SKM-1 treated with dmso at 0.1 percent for 144 hours (cell line): ENCODE results near the gene PAXX.
"Not testable (repeated sequence)": the region's sequence is repeated elsewhere in the genome, so short reads cannot be mapped to it uniquely, and the experiment has no call there.

Experiments
- DNase-seq: peaks from one replicate; lab custom pipeline; 2025; ENCODE audit not compliant: unreplicated experiment; lab: John Stamatoyannopoulos, UW

The PAXX gene

DNA sequence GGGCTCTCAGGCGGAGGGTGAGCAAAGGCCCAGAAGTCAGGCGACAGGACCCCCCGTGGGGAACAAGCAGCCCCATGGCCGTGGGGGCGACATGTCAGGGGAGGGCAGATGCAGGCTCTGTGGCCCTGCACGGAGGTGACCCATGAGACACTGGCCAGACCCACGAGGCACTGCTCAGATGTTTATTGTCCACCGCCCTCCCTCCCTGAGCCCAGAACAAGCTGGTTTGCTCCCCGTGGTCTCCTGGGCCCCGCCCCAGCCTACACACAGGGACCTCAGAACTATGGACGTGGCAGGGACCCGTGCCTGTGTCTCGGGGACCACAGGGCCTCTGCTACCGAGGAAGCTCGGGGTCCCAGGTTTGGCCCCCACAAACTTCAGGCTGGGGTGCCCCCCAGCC lies 37.8 kb downstream of the PAXX start:
- peak; percentile 26 for DNase-seq

DNA sequence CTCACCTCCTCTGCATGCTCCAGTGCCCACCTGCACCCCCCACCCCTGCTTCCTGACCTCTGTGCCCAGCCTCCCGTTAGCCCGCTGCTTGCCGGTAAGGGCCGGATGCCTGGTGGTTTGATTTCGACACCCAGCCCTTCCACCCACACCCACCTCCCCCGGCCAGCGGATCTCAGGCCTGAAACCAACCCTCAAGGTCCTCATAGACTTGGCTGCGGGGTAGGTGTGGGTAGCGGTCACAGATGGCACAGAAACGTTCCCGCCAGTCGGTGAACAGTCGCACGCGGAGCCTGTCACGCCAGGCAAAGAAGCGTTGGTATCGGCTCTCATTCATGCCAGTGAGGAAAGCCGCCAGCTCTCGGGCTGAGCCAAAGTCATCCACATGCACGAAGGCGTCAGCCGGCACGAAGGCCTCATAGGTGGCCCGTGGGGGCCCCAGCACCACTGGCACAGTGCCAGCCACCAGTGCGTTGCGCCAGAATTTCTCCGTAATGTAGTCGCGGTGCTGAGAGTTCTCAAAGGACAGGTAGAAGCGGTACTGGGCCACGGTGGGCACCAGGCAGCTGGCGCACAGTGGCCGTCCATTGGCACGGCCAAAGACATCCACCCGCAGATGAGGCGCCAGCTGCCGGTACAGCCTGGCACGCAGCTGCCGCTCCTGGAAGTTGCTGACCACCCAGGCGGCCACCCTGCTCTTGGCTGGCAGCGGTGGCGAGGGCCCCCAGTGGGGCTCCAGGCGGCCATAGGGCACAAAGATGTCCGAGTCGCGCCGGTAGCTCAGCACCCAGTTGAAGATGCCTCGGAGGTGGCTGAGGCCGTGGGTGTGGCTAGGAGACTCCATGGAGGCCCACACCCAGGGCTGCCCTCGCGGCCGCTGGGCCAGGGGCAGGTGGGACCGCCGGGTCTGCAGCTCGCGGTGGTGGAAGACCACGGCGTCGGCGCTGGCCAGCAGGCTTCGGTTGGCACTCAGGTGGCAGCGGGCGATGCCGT lies 38.6 kb downstream of the PAXX start:
- DNase-seq, result peak; percentile 84

DNA sequence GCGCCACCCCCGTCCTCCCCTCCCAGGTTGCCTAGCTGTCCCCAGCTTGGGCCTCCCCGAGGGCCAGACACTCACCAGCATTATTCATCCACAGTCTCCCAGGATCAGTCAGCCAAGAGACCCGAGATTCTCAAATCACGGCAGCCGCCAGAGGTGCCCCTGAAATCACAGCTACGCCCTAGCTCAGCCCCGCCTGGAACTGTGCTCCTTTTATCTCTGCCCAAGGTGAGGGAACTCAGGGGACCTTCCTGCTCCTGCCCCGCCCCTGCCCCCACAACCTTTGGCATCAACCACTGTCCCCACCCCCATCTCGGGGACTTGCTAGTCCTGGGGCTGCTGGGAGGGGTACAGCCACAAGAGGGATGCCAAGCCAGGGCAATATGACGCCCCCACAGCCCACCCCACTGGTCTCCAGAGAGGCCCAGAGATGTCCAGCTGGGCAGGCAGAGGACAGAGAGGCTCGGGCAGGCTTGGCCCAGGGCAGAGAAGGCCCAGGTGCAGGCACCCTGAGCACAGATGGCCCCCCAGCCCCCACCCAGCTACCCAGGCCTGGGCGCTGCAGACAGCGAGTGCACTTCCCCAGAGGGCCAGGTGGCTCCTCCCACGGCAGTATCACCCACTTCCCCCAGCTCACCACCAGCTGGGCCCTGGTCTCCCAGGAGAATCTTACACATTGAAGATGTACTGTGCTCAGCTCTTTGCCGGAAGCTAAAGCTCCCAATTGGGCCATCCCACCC lies 39.9 kb downstream of the PAXX start, which contains the start of gene FUT7:
Gene FUT7 (minus strand): TSS at position 185 of the 737 bp plus-strand sequence. CDS start 97 bp downstream, at position 88.
- DNase-seq, result peak; percentile 51

DNA sequence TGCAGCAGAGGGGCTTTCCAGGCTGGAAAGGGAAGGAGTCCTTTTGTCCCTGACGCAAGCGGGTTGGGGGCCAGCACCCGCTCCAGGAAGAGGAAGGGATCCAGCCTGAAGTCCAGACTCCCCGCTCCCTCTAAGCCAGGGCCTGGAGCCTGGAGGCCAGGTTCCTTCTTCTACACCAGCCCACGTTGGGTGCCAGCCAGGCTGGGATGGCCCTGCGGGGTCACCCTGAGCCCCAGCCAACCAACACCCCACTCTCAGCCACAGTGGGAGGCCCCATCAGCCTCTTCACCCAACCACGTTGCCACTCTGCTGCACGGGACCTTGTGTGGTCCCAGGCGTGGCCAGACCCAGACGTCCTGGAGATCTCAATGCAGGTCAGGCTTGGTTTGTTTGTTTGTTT lies 40.6 kb downstream of the PAXX start:
- peak; percentile 75 for DNase-seq

DNA sequence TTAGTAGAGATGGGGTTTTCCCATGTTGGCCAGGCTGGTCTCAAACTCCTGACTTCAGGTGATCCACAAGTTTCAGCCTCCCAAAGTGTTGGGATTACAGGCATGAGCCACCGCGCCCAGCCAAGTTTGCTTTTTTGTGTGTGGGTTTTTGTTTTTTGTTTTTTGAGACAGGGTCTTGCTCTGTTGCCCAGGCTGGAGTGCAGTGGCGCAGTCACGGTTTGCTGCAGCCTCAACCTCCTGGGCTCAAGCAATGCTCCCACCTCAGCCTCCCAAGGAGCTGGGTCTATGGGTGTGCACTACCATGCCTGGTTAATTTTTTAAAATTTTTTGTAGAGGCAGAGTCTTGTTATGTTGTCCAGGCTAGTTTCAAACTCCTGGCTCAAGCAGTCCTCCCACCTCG lies 41.3 kb downstream of the PAXX start:
- not testable (repeated sequence) for DNase-seq

DNA sequence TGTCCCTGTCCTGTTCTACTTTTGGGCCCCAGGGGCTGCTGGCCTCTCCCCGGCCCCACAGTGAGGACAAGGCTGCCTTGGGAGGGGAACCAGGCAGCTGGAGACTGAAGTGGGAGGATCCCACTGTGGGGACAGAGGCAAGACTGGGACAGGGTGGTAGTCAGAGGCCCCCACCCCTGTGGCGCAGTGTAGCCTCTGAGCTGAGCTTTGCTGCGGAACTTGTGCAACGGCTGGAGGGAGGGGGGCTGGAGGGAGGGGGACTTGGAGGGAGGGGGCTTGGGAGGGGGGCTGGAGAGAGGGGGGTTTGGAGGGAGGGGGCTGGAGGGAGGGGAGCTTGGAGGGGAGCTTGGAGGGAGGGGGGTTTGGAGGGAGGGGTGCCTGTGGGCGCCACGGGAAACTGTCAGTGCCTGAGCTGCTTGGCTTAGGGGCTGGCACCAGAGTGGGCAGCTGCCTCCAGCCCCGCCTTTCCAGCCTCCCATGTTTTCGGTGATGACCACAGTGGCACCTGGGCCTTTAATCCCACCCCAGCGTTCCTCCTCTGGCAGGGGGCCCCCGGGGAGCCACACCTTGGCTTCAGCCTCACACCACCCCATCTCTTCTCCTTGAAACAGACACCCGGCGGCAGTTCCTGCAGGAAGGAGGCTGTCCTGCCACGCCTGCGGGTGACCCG lies 42.0 kb downstream of the PAXX start:
- peak; percentile 64 for DNase-seq

DNA sequence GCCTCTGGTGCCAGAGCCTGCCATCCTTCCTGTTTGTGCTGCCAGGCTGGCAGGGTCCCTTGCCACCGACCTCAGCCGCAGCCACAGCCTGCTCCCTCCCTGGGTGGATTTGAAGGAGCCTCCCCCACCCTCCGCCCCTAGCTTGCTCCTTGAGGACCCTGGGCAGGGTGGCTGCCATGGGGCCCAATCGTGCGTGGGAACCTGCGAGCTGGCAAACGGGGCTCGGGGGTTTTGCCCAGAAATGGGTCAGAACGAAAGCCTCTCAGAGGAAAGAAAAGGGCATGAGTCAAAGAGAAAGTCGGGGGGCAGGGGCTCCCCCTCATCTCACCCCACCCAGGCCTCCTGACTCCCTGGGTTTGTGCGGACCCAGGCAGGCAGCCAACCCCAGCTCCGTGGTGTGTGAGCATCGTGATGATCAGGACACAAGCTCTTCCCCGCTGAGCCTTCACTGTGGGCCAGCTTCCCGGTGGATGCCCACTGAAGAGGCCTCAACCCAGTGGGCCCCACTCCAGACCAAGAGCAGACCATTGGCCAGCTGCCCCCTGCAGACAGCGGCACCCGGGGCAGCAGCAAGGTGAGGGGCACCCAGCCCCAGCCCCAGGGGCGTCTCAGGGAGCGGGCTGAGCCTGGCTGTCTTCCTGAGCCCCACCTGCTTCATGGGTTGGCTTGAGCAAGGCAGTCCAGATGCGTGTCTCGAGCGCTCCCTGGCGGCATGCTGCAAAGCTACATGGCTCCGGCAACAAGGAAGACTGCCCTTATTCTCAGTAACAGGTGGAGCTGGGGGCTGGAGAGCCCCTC lies 42.7 kb downstream of the PAXX start:
- peak; percentile 75 for DNase-seq

DNA sequence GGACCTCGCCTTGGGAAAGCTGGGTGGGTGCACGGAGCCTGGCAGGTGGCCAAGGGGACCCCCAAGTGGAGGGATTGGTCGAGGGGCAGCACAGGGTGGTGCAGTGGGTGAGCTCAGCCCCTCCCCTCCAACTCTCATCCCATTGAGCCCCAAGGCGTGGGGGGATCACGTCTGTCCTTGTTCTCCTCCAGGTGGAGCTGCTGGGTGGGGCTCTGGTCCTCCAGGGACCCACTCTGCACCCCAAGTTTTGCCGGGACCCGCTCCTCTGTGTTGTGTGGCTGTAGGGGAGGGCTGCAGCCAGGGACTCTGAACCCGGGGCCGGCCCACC lies 43.2 kb downstream of the PAXX start:
- no peak for DNase-seq

DNA sequence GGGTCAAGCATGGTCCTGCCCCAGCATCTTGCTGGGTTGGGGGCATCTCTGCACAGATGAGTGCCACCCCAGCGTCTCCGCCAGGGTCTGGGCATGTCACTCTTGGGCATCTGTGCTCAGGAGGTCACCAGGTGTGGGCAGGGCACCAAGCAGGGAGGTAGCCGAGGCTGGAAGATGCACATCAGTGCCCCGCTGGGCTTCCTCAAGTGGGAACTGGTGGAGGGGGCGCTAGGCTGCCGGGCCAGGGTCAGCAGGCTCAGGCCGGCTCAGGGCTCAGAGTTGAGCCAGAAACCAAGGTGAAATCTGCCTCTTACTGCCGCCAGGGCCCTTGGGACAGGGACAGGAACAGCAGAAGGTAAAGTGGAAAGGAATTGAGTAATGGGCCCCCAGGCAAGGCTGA lies 43.7 kb downstream of the PAXX start:
- no peak for DNase-seq

DNA sequence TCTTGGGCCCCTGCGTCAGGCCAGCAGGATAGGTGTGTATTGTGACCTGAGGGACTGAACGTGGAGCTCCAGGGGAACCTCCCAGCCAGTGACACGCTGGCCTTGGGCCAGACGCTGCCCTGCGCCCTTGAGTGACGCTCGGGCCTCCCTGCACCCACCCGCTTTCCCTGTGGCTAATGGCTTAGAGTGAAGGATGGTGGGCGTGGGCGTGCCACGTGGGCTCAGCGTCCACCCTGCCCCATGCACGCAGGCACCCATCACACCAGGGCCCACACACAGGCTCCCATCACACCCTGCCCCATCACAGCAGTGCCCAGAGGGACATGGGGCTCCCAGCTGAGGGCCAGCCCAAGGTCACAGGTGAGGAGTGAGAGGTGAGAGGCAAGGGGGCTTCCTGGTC lies 44.8 kb downstream of the PAXX start:
- DNase-seq, result no peak

DNA sequence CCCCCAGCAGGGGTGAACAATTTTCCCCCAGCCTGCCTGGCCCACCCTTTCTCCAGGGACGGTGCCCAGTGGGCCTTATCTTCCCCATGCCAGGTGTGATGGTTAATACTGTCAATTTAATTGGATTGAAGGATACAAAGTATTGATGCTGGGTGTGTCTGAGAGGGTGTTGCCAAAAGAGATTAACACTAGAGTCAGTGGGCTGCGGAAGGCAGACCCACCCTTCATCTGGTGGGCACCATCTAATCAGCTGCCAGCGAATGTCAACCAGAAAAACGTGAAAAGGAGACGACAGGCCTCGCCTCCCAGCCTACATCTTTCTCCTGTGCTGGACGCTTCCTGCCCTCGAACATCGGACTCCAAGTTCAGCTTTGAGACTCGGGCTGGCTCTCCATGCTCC lies 45.3 kb downstream of the PAXX start:
- no peak for DNase-seq

DNA sequence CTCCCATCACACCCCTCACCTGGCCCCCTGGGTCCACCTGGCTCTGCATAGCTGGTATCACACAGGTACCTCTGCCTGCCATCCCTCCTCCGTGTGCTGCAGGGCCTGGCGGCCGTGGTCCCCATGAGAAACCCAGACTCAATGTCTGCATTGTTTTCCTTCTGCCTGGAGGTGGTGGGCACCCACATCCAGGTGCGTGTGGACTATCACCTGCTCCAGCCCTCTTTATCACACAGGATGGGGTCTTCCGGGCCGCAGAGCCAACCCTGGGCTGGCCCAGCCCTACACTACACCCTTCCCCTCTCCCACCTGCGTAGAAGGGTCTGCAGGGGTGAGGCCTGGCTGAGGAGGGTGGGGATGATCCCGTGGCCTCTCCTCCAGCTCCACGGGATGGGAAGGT lies 46.7 kb downstream of the PAXX start:
- DNase-seq, result no peak

DNA sequence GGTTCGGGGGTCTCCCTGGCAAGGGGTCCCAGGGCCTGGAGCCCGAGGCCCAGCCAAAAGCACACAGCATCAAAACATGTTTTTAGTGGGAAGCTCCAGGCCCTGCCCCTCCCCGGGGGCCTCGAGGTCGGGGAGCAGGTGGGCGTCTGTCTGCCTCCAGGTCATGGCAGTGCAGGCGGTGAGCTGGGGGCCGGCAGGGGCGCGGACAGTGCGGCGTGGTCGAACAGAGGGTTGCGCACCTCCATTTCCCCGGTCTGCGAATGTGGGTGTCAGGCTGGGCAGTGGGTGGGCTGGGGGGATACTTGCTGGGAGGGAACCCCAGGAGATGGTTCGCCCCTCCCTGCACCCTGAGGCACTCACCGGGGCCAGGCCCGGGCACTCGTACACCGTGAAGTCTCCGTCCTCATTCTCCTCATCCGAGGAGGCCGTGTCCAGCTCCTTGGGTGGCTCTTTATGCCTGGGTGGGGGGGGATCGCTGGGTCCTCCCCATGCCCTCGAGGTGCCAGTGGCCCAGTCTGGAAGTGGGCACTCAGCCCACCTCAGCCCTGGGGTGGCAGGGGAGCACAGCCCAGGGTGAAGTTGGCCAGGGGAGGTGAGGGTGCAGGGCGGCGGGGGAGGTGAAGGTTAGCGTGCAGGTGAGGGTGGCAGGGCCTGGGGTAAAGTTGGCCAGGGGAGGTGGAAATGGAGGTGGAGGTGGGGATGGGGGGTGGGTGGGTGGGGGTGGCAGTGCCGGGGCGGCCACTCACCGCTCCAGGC lies 47.6 kb downstream of the PAXX start:
- DNase-seq, result no peak

DNA sequence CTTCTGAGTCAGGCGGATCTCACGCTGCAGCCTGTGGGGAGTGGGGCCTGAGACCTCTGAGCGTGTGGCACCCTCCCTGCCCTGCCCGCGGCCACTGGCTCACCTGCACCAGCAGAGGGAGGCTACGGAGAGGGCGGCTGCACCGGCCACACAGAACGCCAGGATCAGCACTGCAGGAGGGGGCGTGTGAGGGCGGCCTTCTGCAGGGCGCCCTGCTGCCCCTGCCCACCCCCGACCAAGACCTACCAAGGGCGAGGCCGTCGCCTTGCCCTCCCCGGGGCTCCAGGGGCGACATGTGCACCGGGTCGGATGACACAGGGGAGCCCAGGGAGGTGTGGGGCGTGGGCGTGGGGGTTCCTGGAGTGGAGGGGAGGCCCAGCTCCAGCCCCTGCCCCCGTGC lies 48.3 kb downstream of the PAXX start:
- DNase-seq, result no peak

DNA sequence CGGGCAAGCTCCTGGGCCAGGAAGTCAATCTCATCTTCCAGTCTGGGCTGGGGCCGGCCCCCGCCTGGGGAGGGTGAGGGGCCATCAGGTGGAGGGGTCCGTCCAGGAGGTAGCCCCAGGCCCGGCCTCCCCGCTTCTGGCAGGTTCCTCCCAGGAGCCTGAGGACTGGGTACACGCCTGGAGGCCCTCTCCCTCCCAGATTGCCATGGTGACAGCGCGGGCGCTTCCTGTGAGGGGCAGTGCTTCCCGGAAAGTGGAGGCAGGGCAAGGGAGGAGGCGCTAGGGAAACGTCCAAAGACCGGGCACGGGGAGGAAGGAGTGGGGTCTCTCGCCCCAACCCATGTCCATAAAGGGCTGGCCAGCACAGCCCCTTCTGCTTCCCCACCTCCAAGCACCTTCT lies 48.9 kb downstream of the PAXX start:
- no peak for DNase-seq

DNA sequence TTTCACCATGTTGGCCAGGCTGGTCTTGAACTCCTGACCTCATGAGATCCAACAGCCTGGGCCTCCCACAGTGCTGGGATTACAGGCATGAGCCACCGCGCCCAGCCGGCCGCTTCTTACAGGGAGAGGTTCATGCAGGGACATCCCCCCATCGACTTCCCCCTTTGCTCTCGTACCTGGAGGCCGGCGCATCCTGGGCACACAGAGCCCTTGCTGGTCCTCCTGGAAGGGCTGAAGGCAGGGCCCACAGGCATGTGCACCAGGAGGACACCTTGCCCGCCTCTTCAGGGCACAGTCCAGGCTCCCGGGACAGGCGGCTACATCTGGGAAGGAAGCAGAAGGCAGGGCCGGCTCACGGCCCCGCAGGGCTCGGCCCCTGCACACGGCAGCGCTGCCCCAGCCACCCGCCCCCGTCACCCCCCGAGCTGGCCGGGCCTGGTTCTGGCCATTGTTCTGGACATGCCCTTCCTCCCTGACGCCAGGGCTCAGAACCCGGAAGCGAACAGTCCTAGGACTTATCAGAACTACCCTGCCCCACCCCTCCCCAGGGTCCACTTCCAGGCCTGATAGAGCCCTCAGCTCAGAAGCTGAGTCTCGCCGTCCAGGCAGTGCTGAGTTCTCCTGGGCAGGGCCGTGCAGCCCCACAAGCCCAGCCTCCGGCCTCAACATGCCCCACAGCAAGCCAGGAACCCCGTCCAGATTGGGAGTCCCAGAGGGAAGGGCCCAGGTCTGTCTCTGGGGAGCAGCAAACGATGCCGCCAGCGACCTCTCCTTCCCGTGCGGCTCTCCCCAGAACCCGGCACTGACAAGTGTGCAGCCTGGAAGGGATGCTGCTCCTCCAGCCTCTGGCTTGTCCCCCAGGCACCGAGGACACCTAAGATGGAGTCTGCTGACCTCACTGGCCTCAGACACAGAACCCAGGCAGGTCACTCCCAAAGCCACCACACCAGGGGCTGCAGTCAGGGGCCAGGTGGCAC lies 50.8 kb downstream of the PAXX start:
- no peak for DNase-seq
